Loucy (cell line): ENCODE data around the gene FRMD4A.

Experiments used
- H2AFZ ChIP-seq: fragments of 200-600 bp; sonication (generic); 2 replicates; pipeline ENCODE4 v1.6.0; 2016; ENCODE audit warnings: antibody characterized with exemption, mild to moderate bottlenecking, low read length, moderate library complexity
- H3F3A ChIP-seq: fragments of 200-600 bp; 2 replicates; pipeline ENCODE4 v1.6.0; 2016; ENCODE audit warnings: antibody characterized with exemption, low read depth, mild to moderate bottlenecking
- H3K27me3 ChIP-seq: fragments of 200-600 bp; sonication (generic); 2 replicates; pipeline ENCODE4 v1.6.1; 2014; ENCODE audit warnings: low read length, mild to moderate bottlenecking; ENCODE audit not compliant: insufficient read depth, poor library complexity, severe bottlenecking
- H3K36me3 ChIP-seq: fragments of 200-600 bp; sonication (generic); 2 replicates; pipeline ENCODE4 v1.6.1; 2016; ENCODE audit warnings: low read length; ENCODE audit not compliant: insufficient read depth
- H3K4me1 ChIP-seq: fragments of 200-600 bp; sonication (generic); 2 replicates; pipeline ENCODE4 v1.5.1; 2014; ENCODE audit warnings: low read length, mild to moderate bottlenecking; ENCODE audit not compliant: insufficient read depth, poor library complexity, severe bottlenecking
- H3K4me2 ChIP-seq: fragments of 200-600 bp; sonication (generic); 2 replicates; pipeline ENCODE4 v1.6.0; 2014; ENCODE audit warnings: antibody characterized with exemption, low read length, low read depth, mild to moderate bottlenecking; ENCODE audit not compliant: poor library complexity, severe bottlenecking
- H3K4me3 ChIP-seq: fragments of 200-600 bp; sonication (generic); 2 replicates; pipeline ENCODE4 v1.5.1; 2014; ENCODE audit warnings: low read length, mild to moderate bottlenecking, mixed read lengths; ENCODE audit not compliant: poor library complexity, severe bottlenecking
- H3K79me2 ChIP-seq: fragments of 200-600 bp; sonication (generic); 2 replicates; pipeline ENCODE4 v1.6.1; 2014; ENCODE audit warnings: low read length; ENCODE audit not compliant: insufficient read depth
- H3K9ac ChIP-seq: fragments of 200-600 bp; sonication (generic); 2 replicates; pipeline ENCODE4 v1.6.0; 2014; ENCODE audit warnings: mild to moderate bottlenecking, low read depth, low read length, moderate library complexity; ENCODE audit not compliant: poor library complexity, severe bottlenecking
- H3K9me2 ChIP-seq: fragments of 200-600 bp; sonication (generic); replicated peaks from 2 replicates; pipeline ENCODE4 v1.6.1; 2016; ENCODE audit warnings: low read depth, low read length, mixed read lengths
- H3K9me3 ChIP-seq: fragments of 200-600 bp; sonication (generic); 2 replicates; pipeline ENCODE4 v1.6.1; 2014; ENCODE audit warnings: mild to moderate bottlenecking, antibody characterized with exemption, low read length, low read depth; ENCODE audit not compliant: insufficient read depth
- H4K20me1 ChIP-seq: fragments of 200-600 bp; sonication (generic); 2 replicates; pipeline ENCODE4 v1.6.0; 2014; ENCODE audit warnings: antibody characterized with exemption, low read length, mild to moderate bottlenecking; ENCODE audit not compliant: insufficient read depth, poor library complexity, severe bottlenecking
- CTCF ChIP-seq: fragments of 200-600 bp; sonication (generic); conservative IDR thresholded peaks from 2 replicates; pipeline ENCODE4 v1.5.1; 2014; ENCODE audit warnings: mild to moderate bottlenecking, antibody characterized with exemption, low read length
- EZH2phosphoT487 ChIP-seq: fragments of 200-600 bp; IDR thresholded peaks from 2 replicates; pipeline ENCODE4 v1.6.1; 2018; ENCODE audit warnings: antibody characterized with exemption, mild to moderate bottlenecking, moderate library complexity, borderline replicate concordance

The FRMD4A gene

GRCh38 chr10:13613519-13613918 is 717.2 kb downstream of the FRMD4A start:
- no peak overlapping the region for H3K4me2 ChIP-seq
- peaks cover 73% of the 10 kb centered on the region for H3K36me3 ChIP-seq
- H3K79me2 ChIP-seq: no peaks in the 10 kb centered on the region
- H2AFZ ChIP-seq: no peak overlapping the region
- H3K9me2 ChIP-seq: no peaks in the 10 kb centered on the region
- peaks cover 32% of the 10 kb centered on the region for H3K4me1 ChIP-seq
- no peak overlapping the region for H3K4me3 ChIP-seq
- H3K9ac ChIP-seq: no peak overlapping the region
- no peaks in the 10 kb centered on the region for H4K20me1 ChIP-seq
- H3K9me3 ChIP-seq: no peaks in the 10 kb centered on the region
- no peaks in the 10 kb centered on the region for H3K27me3 ChIP-seq
- peak; percentile 55 for TF ChIP-seq CTCF
- no peak for TF ChIP-seq EZH2phosphoT487
- no peaks in the 10 kb centered on the region for H3F3A ChIP-seq

GRCh38 chr10:13612654-13613373 is 717.9 kb downstream of the FRMD4A start:
- Histone ChIP-seq H3K4me1 (peaks cover 32% of the 10 kb centered on the region), H3F3A (no peaks in the 10 kb centered on the region), H3K36me3 (peaks cover 73% of the 10 kb centered on the region), H4K20me1 (no peaks in the 10 kb centered on the region), H3K9me2 (no peaks in the 10 kb centered on the region), H3K4me2 (no peak overlapping the region), H2AFZ (no peak overlapping the region), H3K27me3 (no peaks in the 10 kb centered on the region), H3K4me3 (no peak overlapping the region), H3K9ac (no peak overlapping the region), H3K9me3 (no peaks in the 10 kb centered on the region), H3K79me2 (no peaks in the 10 kb centered on the region)
- TF ChIP-seq CTCF: no peak
- TF ChIP-seq EZH2phosphoT487: no peak

- Histone ChIP-seq H3K4me1 (no peaks in the 10 kb centered on the region), H3K4me3 (no peak overlapping the region), H3K4me2 (no peak overlapping the region), H3K9me2 (no peaks in the 10 kb centered on the region), H3F3A (no peaks in the 10 kb centered on the region), H3K79me2 (no peaks in the 10 kb centered on the region), H2AFZ (no peak overlapping the region), H3K9me3 (no peaks in the 10 kb centered on the region), H3K9ac (no peak overlapping the region), H3K36me3 (peaks cover 69% of the 10 kb centered on the region), H3K27me3 (no peaks in the 10 kb centered on the region), H4K20me1 (no peaks in the 10 kb centered on the region)
- TF ChIP-seq EZH2phosphoT487 (no peak), CTCF (no peak)
Observed at GRCh38 chr10:13608246-13608853, 722.4 kb downstream of the FRMD4A start.
